Stomach (tissue), 4 donors: ENCODE measurements around the gene HEATR5B.

Experiments
- EP300 ChIP-seq: sonication (generic); formaldehyde crosslinking; IDR thresholded peaks from one replicate; pipeline ENCODE4 v1.6.1; 2017; ENCODE audit warnings: antibody characterized with exemption
- POLR2A ChIP-seq, 4 donors: fragments of 450-650 bp; IDR thresholded peaks; one replicate each; pipeline ENCODE4 v1.6.1; 2016; ENCODE audit warnings: antibody characterized with exemption in 4 of 4, control low read depth in 2 of 4, mild to moderate bottlenecking in 1 of 4, moderate library complexity in 1 of 4
- POLR2AphosphoS5 ChIP-seq, 3 donors: sonication (generic); formaldehyde crosslinking; IDR thresholded peaks; one replicate each; pipeline ENCODE4 v1.6.1; 2016; ENCODE audit warnings: antibody characterized with exemption in 3 of 3
- TF ChIP-seq, protein P1 (sequence below), 7 experiments: fragments of 450-650 bp in 4 of 7; fragments of 200-600 bp in 3 of 7; sonication (generic) in 3 of 7; IDR thresholded peaks; one replicate each; pipeline ENCODE4 v1.5.1; 2016 to 2019; ENCODE audit warnings: antibody characterized with exemption in 7 of 7, control low read depth in 2 of 7, mild to moderate bottlenecking in 1 of 7

DNA sequence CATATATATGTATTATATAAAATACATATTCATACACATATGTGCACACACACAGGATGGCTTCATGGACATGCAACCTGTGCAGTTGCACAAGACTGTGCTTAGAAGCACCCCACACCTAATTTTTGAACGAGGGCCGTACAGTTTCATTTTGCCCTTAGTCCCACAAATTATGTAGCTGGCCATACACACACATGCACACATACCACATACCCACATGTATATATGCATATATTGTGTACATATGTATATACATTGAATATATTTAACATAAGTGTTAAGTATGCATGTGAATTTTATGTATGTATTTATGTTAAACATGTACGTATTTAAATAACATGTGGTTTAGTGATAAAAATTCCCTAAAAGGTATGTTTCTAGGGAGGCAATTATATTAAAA, 18.4 kb upstream of the HEATR5B start:
- TF ChIP-seq, protein P1, sequence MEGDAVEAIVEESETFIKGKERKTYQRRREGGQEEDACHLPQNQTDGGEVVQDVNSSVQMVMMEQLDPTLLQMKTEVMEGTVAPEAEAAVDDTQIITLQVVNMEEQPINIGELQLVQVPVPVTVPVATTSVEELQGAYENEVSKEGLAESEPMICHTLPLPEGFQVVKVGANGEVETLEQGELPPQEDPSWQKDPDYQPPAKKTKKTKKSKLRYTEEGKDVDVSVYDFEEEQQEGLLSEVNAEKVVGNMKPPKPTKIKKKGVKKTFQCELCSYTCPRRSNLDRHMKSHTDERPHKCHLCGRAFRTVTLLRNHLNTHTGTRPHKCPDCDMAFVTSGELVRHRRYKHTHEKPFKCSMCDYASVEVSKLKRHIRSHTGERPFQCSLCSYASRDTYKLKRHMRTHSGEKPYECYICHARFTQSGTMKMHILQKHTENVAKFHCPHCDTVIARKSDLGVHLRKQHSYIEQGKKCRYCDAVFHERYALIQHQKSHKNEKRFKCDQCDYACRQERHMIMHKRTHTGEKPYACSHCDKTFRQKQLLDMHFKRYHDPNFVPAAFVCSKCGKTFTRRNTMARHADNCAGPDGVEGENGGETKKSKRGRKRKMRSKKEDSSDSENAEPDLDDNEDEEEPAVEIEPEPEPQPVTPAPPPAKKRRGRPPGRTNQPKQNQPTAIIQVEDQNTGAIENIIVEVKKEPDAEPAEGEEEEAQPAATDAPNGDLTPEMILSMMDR (IDR thresholded peaks at IDR 0.05): no peak
- TF ChIP-seq POLR2AphosphoS5 (IDR thresholded peaks at IDR 0.05): no peak
- TF ChIP-seq EP300: no peak
- TF ChIP-seq POLR2A (IDR thresholded peaks at IDR 0.05): no peak
